Uterus (tissue), 4 donors: ENCODE data around the gene CFAP251. TPM values are rescaled to one million over a fixed set of nuclear protein-coding genes. Genes with fewer than 3 reads are reported as not detected.

ENCODE experiments used
- DNase-seq, 2 donors: peaks; one replicate each; pipeline ENCODE4 v3.0.0-alpha.2; 2019 to 2020
- H3K27ac ChIP-seq, 2 donors: fragments of 200-600 bp; sonication (generic); 1 replicate in 1 of 2; 2 replicates in 1 of 2; pipeline ENCODE4 v1.5.1; 2016 to 2018
- H3K27me3 ChIP-seq, 2 donors: fragments of 200-600 bp; sonication (generic); one replicate each; pipeline ENCODE4 v1.5.1; 2018 to 2019; ENCODE audit warnings: control low read depth in 1 of 2
- H3K36me3 ChIP-seq, 2 donors: fragments of 200-600 bp; sonication (generic); one replicate each; pipeline ENCODE4 v1.5.1; 2019; ENCODE audit warnings: control low read depth in 1 of 2
- H3K4me1 ChIP-seq, 2 donors: fragments of 200-600 bp; sonication (generic); one replicate each; pipeline ENCODE4 v1.5.1; 2018 to 2019; ENCODE audit warnings: control low read depth in 1 of 2
- H3K4me3 ChIP-seq, 2 donors: fragments of 200-600 bp; sonication (generic); 1 replicate in 1 of 2; 2 replicates in 1 of 2; pipeline ENCODE4 v1.5.1; 2018 to 2019; ENCODE audit warnings: mild to moderate bottlenecking in 1 of 2
- H3K9me3 ChIP-seq, 2 donors: fragments of 200-600 bp; sonication (generic); one replicate each; pipeline ENCODE4 v1.5.1; 2019; ENCODE audit warnings: control low read depth in 1 of 2
- POLR2A ChIP-seq, 2 donors: fragments of 450-650 bp; IDR thresholded peaks; one replicate each; pipeline ENCODE4 v1.6.1; 2016; ENCODE audit warnings: antibody characterized with exemption in 2 of 2, mild to moderate bottlenecking in 1 of 2, moderate library complexity in 1 of 2
- intact Hi-C: fragments of 100-400 bp; cut with DNase I; formaldehyde crosslinking; loops from one replicate; pipeline ENCODE4 v1.15.1; 2023; ENCODE audit warnings: low total_unique reads
- total RNA-seq, 4 donors: library from RNA; depleted of rRNA in 3 of 4; stranded (reverse); fragments of >200 nt in 3 of 4; gene quantifications; one replicate each; pipeline versions ENCODE4 v1.1.0 to v1.2.4, GENCODE V29; 2014 to 2023
- TF ChIP-seq, protein P1 (sequence below), 4 experiments: fragments of 200-600 bp in 2 of 4; fragments of 450-650 bp in 2 of 4; sonication (generic) in 2 of 4; IDR thresholded peaks; one replicate each; pipeline ENCODE4 v1.5.1; 2016 to 2019; ENCODE audit warnings: antibody characterized with exemption in 4 of 4, mild to moderate bottlenecking in 2 of 4, moderate library complexity in 1 of 4
- donor health status: DM: yes; HTN: yes; CAD: no.

CFAP251 gene
- total RNA-seq, 4 donors from 2014 or later, result 5.9 to 135 (median 12.7) TPM

DNA sequence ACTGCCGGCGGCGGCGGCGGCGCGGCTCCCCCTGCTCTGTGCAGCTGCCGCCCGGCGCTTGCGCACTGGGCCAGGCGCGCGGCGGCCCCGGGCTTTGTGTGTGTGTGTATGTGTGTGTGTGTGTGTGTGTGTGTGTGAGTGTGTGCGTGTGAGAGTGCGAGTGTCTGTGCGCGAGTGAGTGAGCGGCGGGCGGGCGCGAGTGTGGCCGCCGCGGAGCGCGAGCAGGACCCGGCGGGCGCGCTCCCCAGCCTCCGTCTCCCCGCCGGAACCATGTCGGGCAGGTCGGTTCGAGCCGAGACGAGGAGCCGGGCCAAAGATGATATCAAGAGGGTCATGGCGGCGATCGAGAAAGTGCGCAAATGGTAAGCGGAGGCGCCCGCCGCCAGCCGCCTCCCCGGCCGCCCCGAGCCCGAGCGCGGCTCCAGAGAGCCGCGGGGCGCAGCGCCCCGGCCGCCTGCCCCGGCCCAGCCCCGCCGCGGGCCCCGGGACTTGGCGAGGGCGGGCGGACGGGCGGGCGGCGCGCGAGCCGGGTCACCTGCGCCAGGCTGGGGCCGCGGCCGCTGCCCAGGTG lies 103.5 kb downstream of the CFAP251 start, which contains the start of gene BCL7A:
BCL7A (plus strand) TSS at position 63 of the 571 bp plus-strand sequence; CDS start at position 271, 208 bp downstream.
- Histone ChIP-seq H3K27me3 (no peaks in the 10 kb centered on the region), H3K4me1 (no peaks in the 10 kb centered on the region), H3K36me3 (no peaks in the 10 kb centered on the region), H3K27ac (peak within 1 kb of the TSS; percentile 81 to 91), H3K4me3 (peak within 1 kb of the TSS; percentile 39 to 78), H3K9me3 (no peaks in the 10 kb centered on the region)
- TF ChIP-seq, protein P1, sequence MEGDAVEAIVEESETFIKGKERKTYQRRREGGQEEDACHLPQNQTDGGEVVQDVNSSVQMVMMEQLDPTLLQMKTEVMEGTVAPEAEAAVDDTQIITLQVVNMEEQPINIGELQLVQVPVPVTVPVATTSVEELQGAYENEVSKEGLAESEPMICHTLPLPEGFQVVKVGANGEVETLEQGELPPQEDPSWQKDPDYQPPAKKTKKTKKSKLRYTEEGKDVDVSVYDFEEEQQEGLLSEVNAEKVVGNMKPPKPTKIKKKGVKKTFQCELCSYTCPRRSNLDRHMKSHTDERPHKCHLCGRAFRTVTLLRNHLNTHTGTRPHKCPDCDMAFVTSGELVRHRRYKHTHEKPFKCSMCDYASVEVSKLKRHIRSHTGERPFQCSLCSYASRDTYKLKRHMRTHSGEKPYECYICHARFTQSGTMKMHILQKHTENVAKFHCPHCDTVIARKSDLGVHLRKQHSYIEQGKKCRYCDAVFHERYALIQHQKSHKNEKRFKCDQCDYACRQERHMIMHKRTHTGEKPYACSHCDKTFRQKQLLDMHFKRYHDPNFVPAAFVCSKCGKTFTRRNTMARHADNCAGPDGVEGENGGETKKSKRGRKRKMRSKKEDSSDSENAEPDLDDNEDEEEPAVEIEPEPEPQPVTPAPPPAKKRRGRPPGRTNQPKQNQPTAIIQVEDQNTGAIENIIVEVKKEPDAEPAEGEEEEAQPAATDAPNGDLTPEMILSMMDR (IDR thresholded peaks at IDR 0.05), result no peak
- TF ChIP-seq POLR2A (IDR thresholded peaks at IDR 0.05), result peak in 1 of 2 donors; percentile 62
- DNase-seq, result peak; percentile 70 to 72
- intact Hi-C loops, result no loop called here

DNA sequence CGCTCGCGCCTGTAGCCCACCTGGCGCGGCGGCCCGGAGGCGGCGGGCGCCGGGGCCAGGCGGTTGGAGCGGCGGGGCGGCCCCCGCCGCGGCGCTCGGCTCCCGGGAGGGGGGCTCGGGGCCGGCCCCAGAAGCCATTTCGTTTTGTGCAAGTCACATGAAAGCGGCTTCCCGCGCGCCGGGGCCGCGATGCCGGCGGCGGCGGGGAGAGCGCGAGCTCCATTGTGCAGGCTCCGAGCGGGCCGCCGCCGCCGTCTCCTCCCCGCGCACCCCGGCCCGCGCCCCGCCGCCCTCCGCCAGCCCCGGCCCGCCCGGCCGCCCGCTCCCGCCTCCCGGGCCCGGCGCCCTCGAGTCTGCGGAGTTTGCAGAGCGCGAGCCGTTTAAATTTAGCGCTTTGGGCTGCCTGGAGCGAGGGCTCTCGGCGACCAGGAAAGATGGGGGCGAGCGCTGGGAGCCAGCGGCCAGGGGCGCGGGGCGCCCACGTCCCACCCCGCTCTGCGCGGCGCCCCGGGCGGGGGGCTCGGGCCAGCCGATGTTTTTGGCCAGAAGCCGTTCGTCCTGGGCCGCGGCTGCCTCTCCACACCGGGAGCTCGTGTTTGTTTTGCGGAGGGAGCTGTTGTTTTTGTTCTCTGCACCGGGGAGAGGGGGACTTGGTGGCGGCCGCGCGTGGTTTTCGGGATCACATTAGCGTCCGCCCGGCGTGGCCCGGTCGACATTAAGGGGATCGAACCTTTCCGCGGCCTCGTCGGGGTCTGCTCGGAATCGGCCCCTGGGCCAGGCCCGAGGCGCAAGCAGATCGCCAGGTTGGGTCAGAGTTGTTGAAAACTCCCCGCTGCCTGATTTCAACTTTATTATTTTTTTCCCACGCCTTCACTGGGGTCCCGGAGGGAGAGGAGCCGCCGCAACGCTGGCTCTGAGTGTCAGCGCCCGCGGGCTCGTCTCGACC lies 104.3 kb downstream of the CFAP251 start:
- no peak for DNase-seq
- no peaks in the 10 kb centered on the region for H3K36me3 ChIP-seq
- intact Hi-C loops, result no loop called here
- no peaks in the 10 kb centered on the region for H3K27me3 ChIP-seq
- peak overlapping the region; percentile 39 to 57 for H3K4me3 ChIP-seq
- H3K9me3 ChIP-seq, result no peaks in the 10 kb centered on the region
- TF ChIP-seq POLR2A (IDR thresholded peaks at IDR 0.05), result no peak
- TF ChIP-seq, protein P1 (IDR thresholded peaks at IDR 0.05), result no peak
- no peaks in the 10 kb centered on the region for H3K4me1 ChIP-seq
- peak overlapping the region; percentile 81 to 91 for H3K27ac ChIP-seq

DNA sequence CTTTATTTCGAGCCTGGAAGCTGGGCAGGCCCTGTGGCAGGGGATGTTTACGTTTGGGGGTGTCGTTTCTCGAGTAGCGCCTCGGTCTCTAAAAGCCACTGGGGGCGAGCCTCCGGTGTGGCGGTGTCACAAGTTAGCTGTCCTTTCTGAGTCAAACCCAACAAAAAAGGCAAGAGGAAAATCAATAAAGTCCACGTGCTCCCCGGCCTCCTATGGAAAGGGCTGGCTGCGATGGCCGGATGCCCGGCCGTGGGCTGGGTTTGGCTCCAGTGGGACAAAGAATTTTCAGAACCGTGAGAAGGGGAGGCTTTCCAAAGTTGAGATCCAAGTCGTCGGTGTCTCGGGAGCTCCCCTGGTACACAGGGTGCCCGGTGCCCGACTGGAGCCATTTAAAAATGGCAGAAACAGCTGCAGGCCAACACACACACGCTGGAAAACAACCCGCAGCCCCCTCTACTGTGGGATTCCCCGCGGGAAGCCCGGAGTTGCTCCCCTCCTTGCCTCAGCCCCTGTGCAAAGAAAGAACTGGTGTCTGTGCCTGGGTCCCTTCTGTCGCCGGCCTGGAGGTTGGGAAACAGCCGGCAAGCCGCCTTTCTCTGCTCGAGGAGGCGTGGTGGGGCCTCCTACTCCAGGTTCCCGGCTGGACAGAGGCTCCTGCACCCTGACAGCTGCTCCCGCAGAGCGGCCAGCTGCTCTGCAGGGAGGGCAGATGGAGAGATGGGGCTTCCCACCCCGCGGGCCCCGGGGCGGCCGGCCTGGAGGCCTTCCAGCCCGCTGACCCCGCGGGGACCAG lies 105.1 kb downstream of the CFAP251 start:
- H3K27ac ChIP-seq, result peak overlapping the region; percentile 81 to 91
- H3K4me1 ChIP-seq, result no peaks in the 10 kb centered on the region
- TF ChIP-seq, protein P1 (IDR thresholded peaks at IDR 0.05), result no peak
- TF ChIP-seq POLR2A (IDR thresholded peaks at IDR 0.05), result peak; percentile 26 to 64
- DNase-seq, result peak; percentile 70 to 76
- no peaks in the 10 kb centered on the region for H3K36me3 ChIP-seq
- H3K27me3 ChIP-seq, result no peaks in the 10 kb centered on the region
- intact Hi-C loops, result no loop called here
- peak overlapping the region; percentile 39 to 57 for H3K4me3 ChIP-seq
- H3K9me3 ChIP-seq, result no peaks in the 10 kb centered on the region

DNA sequence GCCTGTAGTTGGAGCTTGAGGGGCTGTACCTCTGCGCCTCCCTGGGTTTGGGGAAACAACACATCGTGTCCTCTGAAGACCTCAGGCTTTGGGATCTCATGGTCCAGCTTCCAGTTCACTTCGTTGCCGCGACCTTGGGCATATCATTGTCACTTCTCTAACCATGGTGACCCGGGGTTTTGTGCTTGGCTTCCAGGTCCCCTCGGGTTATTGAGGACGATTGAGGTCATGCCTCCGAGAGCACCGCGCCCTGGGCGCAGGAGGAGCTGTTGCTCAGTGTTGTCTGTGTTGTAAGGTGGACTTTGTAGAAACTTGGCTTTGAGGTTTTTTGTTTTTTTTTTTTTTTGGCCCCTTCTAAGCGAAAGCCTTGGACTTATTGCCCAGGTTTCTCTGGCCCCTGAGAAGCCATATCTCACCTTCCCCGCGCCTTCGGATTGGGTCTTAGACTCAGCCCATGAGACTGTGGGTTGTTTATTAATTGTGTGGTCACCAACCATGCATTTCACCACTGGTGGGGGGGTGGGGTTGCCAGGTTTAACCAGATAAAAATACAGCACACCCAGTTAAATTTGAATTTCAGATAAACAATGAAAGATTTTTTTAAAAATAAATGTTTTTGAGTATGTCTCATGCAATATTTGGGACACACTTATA lies 105.9 kb downstream of the CFAP251 start:
- peak overlapping the region; percentile 39 to 57 for H3K4me3 ChIP-seq
- DNase-seq, result no peak
- H3K36me3 ChIP-seq, result no peaks in the 10 kb centered on the region
- no peaks in the 10 kb centered on the region for H3K9me3 ChIP-seq
- intact Hi-C loops, result no loop called here
- TF ChIP-seq, protein P1 (IDR thresholded peaks at IDR 0.05), result no peak
- peaks cover 0 to 2% of the 10 kb centered on the region in 2 donors for H3K4me1 ChIP-seq
- no peaks in the 10 kb centered on the region for H3K27me3 ChIP-seq
- peak overlapping the region; percentile 81 to 91 for H3K27ac ChIP-seq
